HCT116 (cell line): Measurements from ENCODE around the gene APBB1IP. TPM values are rescaled to one million over a fixed set of nuclear protein-coding genes. Genes with fewer than 3 reads are reported as not detected.

Source experiments
- ATAC-seq: fragments of 200-7000 bp; cut with Tn5 transposase; 2 replicates; pipeline ENCODE4 v1.9.1; 2020; ENCODE audit warnings: mild to moderate bottlenecking, moderate library complexity
- BruUV-seq: library from RNA; stranded (reverse); fragments of 400-500 nt; replicated peaks from 2 replicates; lab custom pipeline; 2021; lab: Mats Ljungman, UMichigan
- CTCF ChIA-PET: fragments of 300-600 bp; sonication (Branson Sonifier 250); formaldehyde crosslinking; loops from one replicate; lab custom pipeline; 2021; ENCODE audit warnings: antibody characterized with exemption; lab: Charles Lee
- POLR2A ChIA-PET: fragments of 300-600, 350-600 bp; sonication (Branson Sonifier 250); formaldehyde crosslinking; loops from one replicate; lab custom pipeline; 2021; ENCODE audit warnings: antibody characterized with exemption; lab: Charles Lee
- RAD21 ChIA-PET, 2 experiments: fragments of 300-600 bp; sonication (Branson Sonifier 250); formaldehyde crosslinking; loops; one replicate each; lab custom pipeline; 2023; ENCODE audit warnings: low total read pairs in 2 of 2; ENCODE audit not compliant: uncharacterized antibody in 2 of 2, unreplicated experiment in 2 of 2, low non-redundant PET in 1 of 2; lab: Charles Lee
- DNase-seq: peaks from one replicate; pipeline ENCODE4 v3.0.0-alpha.2; 2010; ENCODE audit warnings: low read depth, low spot score
- H2AFZ ChIP-seq: fragments of 200-600 bp; shearing (Covaris generic), sonication (generic); 2 replicates; pipeline ENCODE4 v1.6.1; 2017; ENCODE audit warnings: low read depth, mixed run types, mixed read lengths, antibody characterized with exemption, low read length; ENCODE audit not compliant: poor library complexity, severe bottlenecking
- H3K27ac ChIP-seq: 2 replicates; pipeline ENCODE4 v1.5.1; 2012; ENCODE audit warnings: low read depth, low read length
- H3K27me3 ChIP-seq: fragments of 200-600 bp; sonication (generic); 2 replicates; pipeline ENCODE4 v1.6.1; 2016; ENCODE audit warnings: mixed run types, low read length, mixed read lengths; ENCODE audit not compliant: insufficient read depth
- H3K36me3 ChIP-seq, 2 experiments: fragments of 200-500 bp in 1 of 2; fragments of 200-600 bp in 1 of 2; sonication (Bioruptor generic) in 1 of 2; sonication (generic) in 1 of 2; 2 replicates each; pipeline versions ENCODE4 v1.5.1 to v1.6.1; 2014 to 2016; ENCODE audit warnings: low read length in 2 of 2, inconsistent platforms in 1 of 2, mixed read lengths in 1 of 2, mixed run types in 1 of 2; ENCODE audit not compliant: insufficient read depth in 2 of 2, control insufficient read depth in 1 of 2
- H3K4me1 ChIP-seq, 2 experiments: fragments of 200-600 bp in 1 of 2; sonication (generic) in 1 of 2; 2 replicates each; pipeline versions ENCODE4 v1.5.1 to v1.6.1; 2012 to 2017; ENCODE audit warnings: low read length in 2 of 2, inconsistent platforms in 1 of 2, mild to moderate bottlenecking in 1 of 2, mixed read lengths in 1 of 2, mixed run types in 1 of 2, moderate library complexity in 1 of 2; ENCODE audit not compliant: insufficient read depth in 2 of 2, control insufficient read depth in 1 of 2
- H3K4me2 ChIP-seq: fragments of 200-600 bp; sonication (generic); 2 replicates; pipeline ENCODE4 v1.6.1; 2017; ENCODE audit warnings: mixed run types, low read length, mixed read lengths
- H3K4me3 ChIP-seq, 2 experiments: fragments of 200-600 bp in 1 of 2; sonication (generic) in 1 of 2; replicated peaks in 1 of 2; 2 replicates each; pipeline ENCODE4 v1.5.1; 2011 to 2016; ENCODE audit warnings: low read length in 2 of 2, control low read depth in 1 of 2, low read depth in 1 of 2, mild to moderate bottlenecking in 1 of 2, mixed read lengths in 1 of 2, mixed run types in 1 of 2
- H3K79me2 ChIP-seq: fragments of 200-600 bp; sonication (generic); 2 replicates; pipeline ENCODE4 v1.6.1; 2017; ENCODE audit warnings: mild to moderate bottlenecking, mixed run types, low read length, moderate library complexity, mixed read lengths; ENCODE audit not compliant: insufficient read depth
- H3K9ac ChIP-seq: fragments of 200-600 bp; sonication (generic); 2 replicates; pipeline ENCODE4 v1.6.1; 2016; ENCODE audit warnings: low read length, mixed read lengths
- H3K9me2 ChIP-seq: fragments of 200-600 bp; sonication (generic), shearing (Covaris generic); 2 replicates; pipeline ENCODE4 v1.6.1; 2017; ENCODE audit warnings: mixed run types, mild to moderate bottlenecking, moderate library complexity; ENCODE audit not compliant: insufficient read depth
- H3K9me3 ChIP-seq, 2 experiments: fragments of 200-500 bp in 1 of 2; fragments of 200-600 bp in 1 of 2; sonication (Bioruptor generic) in 1 of 2; sonication (generic) in 1 of 2; 2 replicates each; pipeline ENCODE4 v1.6.1; 2014 to 2017; ENCODE audit warnings: low read length in 2 of 2, mixed read lengths in 2 of 2, inconsistent platforms in 1 of 2, low read depth in 1 of 2, mild to moderate bottlenecking in 1 of 2, mixed run types in 1 of 2, moderate library complexity in 1 of 2; ENCODE audit not compliant: control insufficient read depth in 1 of 2, insufficient read depth in 1 of 2
- H4K20me1 ChIP-seq: fragments of 200-600 bp; sonication (generic), shearing (Covaris generic); 2 replicates; pipeline ENCODE4 v1.6.1; 2017; ENCODE audit warnings: mixed run types, mild to moderate bottlenecking, moderate library complexity; ENCODE audit not compliant: insufficient read depth
- ATF3 ChIP-seq: IDR thresholded peaks from 2 replicates; pipeline ENCODE4 v1.6.1; 2012
- CBX3 ChIP-seq: IDR thresholded peaks from 2 replicates; pipeline ENCODE4 v1.6.1; 2012; ENCODE audit warnings: low read depth
- ELF1 ChIP-seq: IDR thresholded peaks from 2 replicates; pipeline ENCODE4 v1.6.1; 2012; ENCODE audit warnings: low read depth, borderline replicate concordance
- EZH2 ChIP-seq: fragments of 200-600 bp; sonication (generic); IDR thresholded peaks from 2 replicates; pipeline ENCODE4 v1.6.1; 2017; ENCODE audit warnings: antibody characterized with exemption, mixed run types
- EZH2phosphoT487 ChIP-seq: fragments of 200-600 bp; IDR thresholded peaks from 2 replicates; pipeline ENCODE4 v1.6.1; 2018; ENCODE audit warnings: antibody characterized with exemption, borderline replicate concordance
- FOSL1 ChIP-seq: IDR thresholded peaks from 2 replicates; pipeline ENCODE4 v1.6.1; 2012; ENCODE audit warnings: low read depth
- POLR2AphosphoS5 ChIP-seq: IDR thresholded peaks from 2 replicates; pipeline ENCODE4 v1.6.1; 2011; ENCODE audit warnings: mild to moderate bottlenecking, low read depth, low read length, moderate library complexity
- RAD21 ChIP-seq: IDR thresholded peaks from 2 replicates; pipeline ENCODE4 v1.6.1; 2012; ENCODE audit warnings: low read depth, mild to moderate bottlenecking
- REST ChIP-seq: IDR thresholded peaks from 2 replicates; pipeline ENCODE4 v1.6.1; 2012; ENCODE audit warnings: low read depth
- SIN3A ChIP-seq: IDR thresholded peaks from 2 replicates; pipeline ENCODE4 v1.6.1; 2012; ENCODE audit warnings: low read depth
- SRF ChIP-seq: IDR thresholded peaks from 2 replicates; pipeline ENCODE4 v1.6.1; 2012; ENCODE audit warnings: low read depth
- TCF7L2 ChIP-seq: IDR thresholded peaks from 2 replicates; pipeline ENCODE4 v1.7.0; 2011; ENCODE audit warnings: borderline replicate concordance, inconsistent platforms; ENCODE audit not compliant: insufficient read depth, insufficient read length; ENCODE audit errors: extremely low read depth
- YY1 ChIP-seq: IDR thresholded peaks from 2 replicates; pipeline ENCODE4 v1.6.1; 2011; ENCODE audit warnings: low read length, low read depth, moderate library complexity, mild to moderate bottlenecking; ENCODE audit not compliant: insufficient replicate concordance; ENCODE audit errors: extremely low read depth
- ZFX ChIP-seq: fragments of 450-650 bp; IDR thresholded peaks from 2 replicates; pipeline ENCODE4 v1.6.1; 2017
- intact Hi-C: fragments of 100-400 bp; cut with micrococcal nuclease; formaldehyde crosslinking; loops from 2 replicates; pipeline ENCODE4 v1.10.0; 2022
- total RNA-seq: library from RNA; stranded (reverse); gene quantifications from one replicate; pipeline ENCODE4 v1.2.1, GENCODE V29; 2021; ENCODE audit not compliant: unreplicated experiment
- TF ChIP-seq, protein P1 (sequence below): IDR thresholded peaks from 2 replicates; pipeline ENCODE4 v1.6.1; 2011; ENCODE audit warnings: mild to moderate bottlenecking, low read length, moderate library complexity; ENCODE audit not compliant: insufficient replicate concordance; ENCODE audit errors: extremely low read depth
- TF ChIP-seq, protein P2 (sequence below), 3 experiments: fragments of 200-600 bp in 1 of 3; sonication (generic) in 1 of 3; IDR thresholded peaks in 2 of 3; conservative IDR thresholded peaks in 1 of 3; 2 replicates each; pipeline ENCODE4 v1.5.1; 2012 to 2017; ENCODE audit warnings: low read depth in 2 of 3, low read length in 2 of 3, antibody characterized with exemption in 1 of 3, borderline replicate concordance in 1 of 3, control low read depth in 1 of 3, mild to moderate bottlenecking in 1 of 3, mixed read lengths in 1 of 3, mixed run types in 1 of 3, moderate library complexity in 1 of 3; ENCODE audit not compliant: insufficient read depth in 1 of 3
- TF ChIP-seq, protein P3 (sequence below): IDR thresholded peaks from 2 replicates; pipeline ENCODE4 v1.6.1; 2012

Gene APBB1IP
- total RNA-seq, 1 experiment from 2014 or later, result 0.27 TPM

DNA sequence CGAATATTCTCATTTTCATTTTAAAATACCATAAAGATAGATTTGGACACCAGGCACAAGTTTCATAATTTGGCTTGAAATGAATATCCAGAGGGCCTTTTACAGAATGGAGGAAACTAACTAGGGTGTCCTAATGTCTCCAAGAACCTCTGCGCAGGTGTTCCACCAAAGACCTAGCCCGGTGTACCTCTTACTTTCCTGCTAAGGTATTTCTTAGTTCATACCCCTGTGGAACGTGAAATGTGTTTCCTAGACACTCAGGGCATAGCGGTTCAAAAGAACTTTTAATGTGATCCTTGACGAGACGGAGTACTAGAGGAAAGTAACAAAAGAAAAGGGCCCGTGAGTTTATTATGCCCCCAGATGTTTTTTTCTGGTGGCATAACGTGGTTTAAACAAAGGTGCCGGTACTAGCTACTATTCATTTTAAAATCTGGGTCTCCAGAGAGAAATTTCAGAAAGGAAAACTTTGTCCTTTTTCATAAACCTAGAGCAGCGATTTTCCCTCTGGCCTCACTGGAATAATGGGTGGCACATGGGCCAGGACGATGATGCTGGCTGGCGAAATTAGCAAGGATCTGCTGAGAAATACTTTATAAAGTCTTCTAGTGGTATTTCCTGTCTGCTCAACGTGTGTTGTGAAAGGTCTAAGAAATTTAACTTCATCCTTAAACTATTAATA, 1.4 kb downstream of the APBB1IP start (continued):
- TF ChIP-seq, protein P1, sequence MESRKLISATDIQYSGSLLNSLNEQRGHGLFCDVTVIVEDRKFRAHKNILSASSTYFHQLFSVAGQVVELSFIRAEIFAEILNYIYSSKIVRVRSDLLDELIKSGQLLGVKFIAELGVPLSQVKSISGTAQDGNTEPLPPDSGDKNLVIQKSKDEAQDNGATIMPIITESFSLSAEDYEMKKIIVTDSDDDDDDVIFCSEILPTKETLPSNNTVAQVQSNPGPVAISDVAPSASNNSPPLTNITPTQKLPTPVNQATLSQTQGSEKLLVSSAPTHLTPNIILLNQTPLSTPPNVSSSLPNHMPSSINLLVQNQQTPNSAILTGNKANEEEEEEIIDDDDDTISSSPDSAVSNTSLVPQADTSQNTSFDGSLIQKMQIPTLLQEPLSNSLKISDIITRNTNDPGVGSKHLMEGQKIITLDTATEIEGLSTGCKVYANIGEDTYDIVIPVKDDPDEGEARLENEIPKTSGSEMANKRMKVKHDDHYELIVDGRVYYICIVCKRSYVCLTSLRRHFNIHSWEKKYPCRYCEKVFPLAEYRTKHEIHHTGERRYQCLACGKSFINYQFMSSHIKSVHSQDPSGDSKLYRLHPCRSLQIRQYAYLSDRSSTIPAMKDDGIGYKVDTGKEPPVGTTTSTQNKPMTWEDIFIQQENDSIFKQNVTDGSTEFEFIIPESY, result no peak
- TF ChIP-seq CBX3 (no peak), EZH2 (no peak), EZH2phosphoT487 (no peak), POLR2AphosphoS5 (no peak), ELF1 (no peak)

- Histone ChIP-seq H3K27ac (no peak overlapping the region), H4K20me1 (no peaks in the 10 kb centered on the region), H3K9ac (no peak overlapping the region), H3K9me3 (no peaks in the 10 kb centered on the region), H3K27me3 (no peaks in the 10 kb centered on the region), H3K4me1 (no peaks in the 10 kb centered on the region), H3K36me3 (no peaks in the 10 kb centered on the region), H3K9me2 (no peaks in the 10 kb centered on the region), H3K4me3 (no peak overlapping the region), H2AFZ (no peak overlapping the region), H3K4me2 (no peak overlapping the region), H3K79me2 (no peaks in the 10 kb centered on the region)
- DNase-seq (no peak), ATAC-seq (no peak)
- ChIA-PET POLR2A (no interaction called here), RAD21 (no interaction called here), CTCF (no interaction called here)
- no TSS peak for BruUV-seq
- intact Hi-C loops, result no loop called here
- TF ChIP-seq SIN3A, result no peak
- TF ChIP-seq REST, result no peak
- TF ChIP-seq, protein P2, sequence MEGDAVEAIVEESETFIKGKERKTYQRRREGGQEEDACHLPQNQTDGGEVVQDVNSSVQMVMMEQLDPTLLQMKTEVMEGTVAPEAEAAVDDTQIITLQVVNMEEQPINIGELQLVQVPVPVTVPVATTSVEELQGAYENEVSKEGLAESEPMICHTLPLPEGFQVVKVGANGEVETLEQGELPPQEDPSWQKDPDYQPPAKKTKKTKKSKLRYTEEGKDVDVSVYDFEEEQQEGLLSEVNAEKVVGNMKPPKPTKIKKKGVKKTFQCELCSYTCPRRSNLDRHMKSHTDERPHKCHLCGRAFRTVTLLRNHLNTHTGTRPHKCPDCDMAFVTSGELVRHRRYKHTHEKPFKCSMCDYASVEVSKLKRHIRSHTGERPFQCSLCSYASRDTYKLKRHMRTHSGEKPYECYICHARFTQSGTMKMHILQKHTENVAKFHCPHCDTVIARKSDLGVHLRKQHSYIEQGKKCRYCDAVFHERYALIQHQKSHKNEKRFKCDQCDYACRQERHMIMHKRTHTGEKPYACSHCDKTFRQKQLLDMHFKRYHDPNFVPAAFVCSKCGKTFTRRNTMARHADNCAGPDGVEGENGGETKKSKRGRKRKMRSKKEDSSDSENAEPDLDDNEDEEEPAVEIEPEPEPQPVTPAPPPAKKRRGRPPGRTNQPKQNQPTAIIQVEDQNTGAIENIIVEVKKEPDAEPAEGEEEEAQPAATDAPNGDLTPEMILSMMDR (IDR thresholded peaks at IDR 0.05 in 2 of 3, conservative IDR thresholded peaks at IDR 0.05 in 1 of 3; ENCODE audit: borderline replicate concordance in 1 of 3, insufficient read depth in 1 of 3, low read depth in 2 of 3, low read length in 2 of 3), result no peak
- no peak for TF ChIP-seq RAD21
- TF ChIP-seq, protein P3, sequence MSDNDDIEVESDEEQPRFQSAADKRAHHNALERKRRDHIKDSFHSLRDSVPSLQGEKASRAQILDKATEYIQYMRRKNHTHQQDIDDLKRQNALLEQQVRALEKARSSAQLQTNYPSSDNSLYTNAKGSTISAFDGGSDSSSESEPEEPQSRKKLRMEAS, result no peak
- TF ChIP-seq ATF3, result no peak
- no peak for TF ChIP-seq POLR2AphosphoS5
- no peak for TF ChIP-seq ELF1
- TF ChIP-seq TCF7L2, result no peak
- TF ChIP-seq SRF, result no peak
- no peak for TF ChIP-seq FOSL1
- TF ChIP-seq ZFX, result no peak
- TF ChIP-seq YY1, result no peak
- TF ChIP-seq EZH2phosphoT487, result no peak
- TF ChIP-seq CBX3, result no peak
Measured at GRCh38 chr10:26440088-26440470, 1.9 kb downstream of the APBB1IP start.
